Embryonic facial prominence (tissue), 1 donor: ENCODE results near the gene PTPRG.

Experiments used
- DNase-seq: peaks from one replicate; pipeline ENCODE4 v3.0.0-alpha.2; 2016; ENCODE audit errors: extremely low spot score

Gene PTPRG

DNA sequence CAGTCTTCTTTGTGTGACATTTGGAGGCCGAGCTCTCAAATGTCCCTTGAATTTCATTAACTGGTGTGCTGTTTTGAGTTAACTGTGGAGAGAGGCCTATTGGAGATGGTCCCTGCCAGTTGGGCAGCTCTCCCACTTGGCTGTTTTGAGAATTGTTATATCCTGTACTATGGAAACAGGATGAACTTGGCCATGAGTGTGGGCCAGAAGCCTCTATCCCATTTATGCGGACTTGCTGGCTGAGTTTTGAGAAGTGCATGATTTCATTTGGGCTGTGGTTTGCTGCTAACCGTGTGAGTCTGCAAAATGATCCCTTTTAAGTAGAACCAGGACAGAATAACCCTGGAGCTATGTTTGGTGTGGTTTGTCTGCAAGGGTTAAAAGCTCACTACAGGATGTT, 366.0 kb downstream of the PTPRG start:
- DNase-seq: peak; percentile 76

GRCh38 chr3:61928039-61928438, 366.7 kb downstream of the PTPRG start:
- DNase-seq: no peak

GRCh38 chr3:61928776-61929314, 367.5 kb downstream of the PTPRG start:
- DNase-seq: no peak

GRCh38 chr3:61929617-61930016, 368.2 kb downstream of the PTPRG start:
- DNase-seq: no peak

DNA sequence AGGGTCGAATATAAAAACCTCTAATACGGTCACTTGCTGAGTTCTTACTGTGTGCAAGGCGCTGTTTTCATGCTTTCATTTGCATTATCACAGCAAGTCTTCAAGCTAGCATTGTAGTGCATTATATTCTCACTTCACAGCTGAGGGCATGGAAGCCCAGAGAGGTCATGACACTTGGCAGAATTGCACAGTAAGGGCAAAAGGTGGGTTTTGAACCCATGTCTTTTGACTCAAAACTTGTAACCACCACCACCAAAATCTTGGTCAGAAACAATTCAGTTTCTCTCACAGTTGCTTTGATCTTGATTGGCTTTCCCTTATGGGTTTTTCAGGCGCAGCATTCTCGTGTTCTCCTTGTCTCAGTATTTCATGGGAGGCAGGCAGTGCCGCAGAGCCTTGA, 371.1 kb downstream of the PTPRG start:
- DNase-seq: no peak

DNA sequence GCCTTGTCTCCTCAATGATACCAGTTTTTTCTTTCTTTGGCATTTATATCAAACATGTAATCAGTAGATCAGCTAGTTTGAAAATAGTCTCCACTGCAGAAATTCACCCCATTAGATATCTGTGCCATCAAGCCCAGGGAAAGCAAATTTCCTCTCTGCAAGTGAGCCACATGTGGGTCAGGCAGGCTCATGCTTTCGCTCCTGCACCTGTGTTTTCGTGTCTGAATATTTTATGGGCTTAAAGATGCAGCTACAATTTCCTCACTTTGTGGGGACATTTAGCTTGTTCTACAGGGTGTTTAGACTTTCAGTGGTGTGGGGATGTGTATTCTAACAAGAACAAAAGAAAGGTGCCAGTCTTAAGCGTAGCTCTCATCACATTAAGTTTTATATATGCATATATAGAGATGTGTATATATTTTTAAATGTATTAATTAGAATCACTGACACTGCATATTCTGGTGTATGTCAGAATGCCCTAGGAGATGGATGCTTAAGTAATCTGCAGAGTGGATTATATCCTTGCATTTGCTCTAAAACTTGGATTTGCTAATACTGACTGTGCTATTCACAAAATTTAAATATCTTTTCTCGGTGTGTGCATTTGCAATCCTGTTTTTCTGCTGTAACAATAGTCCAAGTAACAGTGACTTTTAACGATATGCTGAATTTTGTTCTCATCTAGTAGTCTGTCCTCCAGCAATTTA, 372.6 kb downstream of the PTPRG start:
- DNase-seq: no peak

- no peak for DNase-seq
Observed at GRCh38 chr3:61934505-61934871, 373.1 kb downstream of the PTPRG start.

DNA sequence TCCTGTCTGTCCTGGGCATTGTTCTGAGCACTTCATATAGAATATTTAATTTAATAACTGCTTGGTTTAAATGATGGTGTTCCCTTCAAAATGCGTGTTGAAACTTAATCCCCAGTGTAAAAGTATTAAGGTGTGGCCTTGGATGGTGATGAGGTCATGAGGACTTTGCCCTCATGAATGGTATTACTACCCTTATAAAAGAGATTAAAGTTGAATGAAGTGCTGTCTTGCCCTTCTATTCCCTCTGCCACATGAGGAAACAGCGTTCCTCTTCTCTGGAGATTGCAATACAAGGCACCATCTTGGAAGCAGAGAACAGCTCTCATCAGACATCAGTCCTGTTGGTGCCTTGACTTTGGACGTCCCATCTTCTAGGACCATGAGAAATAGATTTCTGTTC, 374.4 kb downstream of the PTPRG start:
- no peak for DNase-seq

GRCh38 chr3:61936344-61936937, 375.1 kb downstream of the PTPRG start:
- DNase-seq: no peak

DNA sequence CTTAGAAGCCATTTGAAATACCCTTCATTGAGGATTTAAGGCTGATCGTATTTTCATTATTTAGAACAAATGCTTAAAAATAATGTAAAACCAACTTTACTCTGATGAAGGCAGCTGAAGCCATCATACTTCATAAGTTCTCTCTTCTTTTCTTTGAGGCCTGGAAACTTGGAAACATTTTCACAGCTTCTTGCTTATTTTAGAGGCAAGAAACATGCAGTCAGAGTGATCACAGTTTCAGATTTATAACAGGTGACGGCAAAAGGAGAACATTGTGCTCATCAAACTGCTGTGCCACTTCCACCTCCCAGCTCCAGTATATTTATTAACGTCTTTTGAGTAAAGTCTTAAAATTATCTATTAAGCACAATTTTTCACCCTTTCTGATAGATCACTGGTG, 376.1 kb downstream of the PTPRG start:
- DNase-seq: no peak

DNA sequence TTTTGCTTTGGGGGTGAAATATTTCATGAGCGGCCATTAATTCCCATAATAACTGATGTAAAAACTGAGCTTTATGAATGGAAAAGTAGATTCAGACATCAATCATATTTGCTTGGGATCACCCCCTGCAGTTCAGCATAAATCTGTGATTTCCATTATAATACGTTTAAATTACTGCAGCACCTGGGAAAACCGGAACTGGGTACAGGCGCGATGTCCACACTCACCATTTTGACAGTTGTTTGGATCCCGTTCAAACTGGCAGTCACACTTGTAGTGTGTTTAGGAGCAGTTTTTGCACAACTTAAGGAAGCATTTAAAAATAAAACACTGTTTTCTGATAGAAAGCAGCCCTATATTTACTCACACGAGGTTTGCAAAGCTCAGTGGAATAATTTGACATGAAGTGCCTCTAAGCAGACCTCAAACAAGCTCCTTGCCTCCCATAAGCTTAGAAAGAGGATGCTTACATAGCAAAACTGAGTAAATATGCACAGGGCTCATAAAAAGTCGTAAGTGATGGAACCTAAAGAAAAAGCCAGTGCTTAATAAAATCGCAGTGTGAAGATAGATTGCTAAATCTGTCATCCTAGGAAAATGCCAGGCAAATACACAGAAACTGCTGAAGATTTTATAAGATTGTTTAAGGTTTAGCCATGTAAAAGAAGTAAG, 377.6 kb downstream of the PTPRG start:
- no peak for DNase-seq

GRCh38 chr3:61940236-61940635, 378.9 kb downstream of the PTPRG start:
- DNase-seq: no peak

- DNase-seq: no peak
Observed at GRCh38 chr3:61943975-61944374, 382.6 kb downstream of the PTPRG start.

- no peak for DNase-seq
Observed at GRCh38 chr3:61944726-61945125, 383.4 kb downstream of the PTPRG start.

GRCh38 chr3:61945657-61946056, 384.3 kb downstream of the PTPRG start:
- DNase-seq: no peak

- no peak for DNase-seq
Observed at GRCh38 chr3:61946570-61947324, 385.4 kb downstream of the PTPRG start.

DNA sequence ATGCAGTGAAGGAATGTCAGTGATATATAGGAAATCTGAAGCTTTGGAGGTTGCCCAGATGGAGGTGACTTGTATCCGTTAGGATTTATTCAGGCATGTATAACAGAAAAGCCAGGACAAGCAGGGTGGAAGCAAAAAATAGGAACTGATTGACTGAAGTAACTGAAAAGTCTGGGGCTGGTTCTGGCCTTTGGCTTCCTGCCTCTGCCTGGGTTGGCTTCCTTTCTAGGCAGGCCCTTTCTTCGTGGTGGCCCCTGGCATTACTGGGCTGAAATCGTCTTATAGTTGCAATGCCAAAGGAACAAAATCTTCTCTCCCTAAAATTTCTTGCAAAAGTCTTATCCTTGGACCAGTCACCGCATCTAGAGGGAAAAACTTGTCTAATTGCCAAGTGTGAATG, 386.1 kb downstream of the PTPRG start:
- no peak for DNase-seq

DNA sequence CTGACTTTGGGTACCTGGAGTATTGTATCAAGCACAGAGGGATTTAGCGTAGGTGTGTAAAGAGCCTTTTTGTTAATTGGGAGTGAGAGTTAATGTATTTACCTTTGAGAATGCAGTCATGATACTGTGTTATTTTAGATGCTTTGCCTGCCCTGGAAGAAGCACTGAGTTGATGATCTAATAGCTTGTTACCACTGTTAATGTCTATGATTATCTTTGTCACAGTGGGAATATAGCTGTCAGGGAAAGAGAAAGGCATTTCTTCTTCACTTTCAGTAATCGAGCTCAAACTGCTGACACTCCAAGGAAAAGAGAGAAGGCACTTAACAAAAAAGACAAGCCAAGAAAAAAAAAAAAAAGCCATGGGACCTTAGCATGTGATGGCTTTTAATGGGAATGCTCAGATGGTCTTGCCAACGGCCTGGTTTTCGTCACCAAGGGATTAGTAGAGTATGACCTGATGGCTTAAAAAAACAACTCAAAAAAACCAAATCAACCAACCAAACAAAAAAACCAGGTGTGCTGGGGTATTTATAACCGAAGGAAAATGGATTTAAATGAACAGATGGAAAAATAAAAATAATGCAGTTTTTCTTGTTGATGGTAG, 387.4 kb downstream of the PTPRG start:
- no peak for DNase-seq

DNA sequence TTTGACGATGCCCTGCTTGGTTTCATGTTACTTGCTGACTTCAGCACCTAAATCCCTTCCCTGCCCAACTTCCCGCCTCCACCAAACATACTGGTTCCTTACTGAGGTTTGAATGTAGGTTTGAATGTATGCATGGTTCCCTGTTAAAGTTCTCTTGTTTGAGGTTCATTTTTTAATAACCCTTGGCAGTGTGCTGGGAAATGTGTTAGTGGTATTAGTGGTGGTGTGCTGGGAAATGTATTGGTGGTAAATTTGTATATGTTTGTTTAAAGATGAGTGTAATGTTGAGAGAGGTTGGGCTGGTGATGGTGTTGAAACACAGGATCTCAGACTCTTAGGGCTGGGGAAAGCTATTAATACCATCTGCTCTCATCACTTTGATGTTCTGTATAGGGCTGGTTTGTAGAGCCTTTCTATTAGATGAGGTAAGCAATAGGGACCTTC, 392.7 kb downstream of the PTPRG start:
- no peak for DNase-seq

DNA sequence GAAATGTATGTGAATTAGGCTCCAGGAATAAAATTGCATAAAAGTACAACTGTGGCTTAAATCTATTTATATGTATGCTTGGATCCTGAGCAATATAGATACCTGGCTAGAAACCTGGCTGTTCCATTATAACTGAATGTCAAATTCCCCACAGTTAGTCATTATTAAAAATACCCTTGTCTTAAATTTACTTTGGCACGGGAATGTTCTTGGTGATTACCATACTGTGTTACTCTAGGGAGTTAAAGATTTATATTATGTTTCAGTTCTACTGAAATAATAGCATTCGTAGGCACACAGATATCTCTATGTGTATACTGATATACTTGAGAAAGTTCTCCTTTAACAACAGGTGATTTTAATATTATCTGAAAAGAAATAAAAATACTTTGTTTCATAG, 394.1 kb downstream of the PTPRG start:
- no peak for DNase-seq

- DNase-seq: no peak
Observed at GRCh38 chr3:61956236-61956635, 394.9 kb downstream of the PTPRG start.

GRCh38 chr3:61957259-61957658, 395.9 kb downstream of the PTPRG start:
- no peak for DNase-seq
